WERI-Rb-1 (cell line): ENCODE measurements around the gene HBD.

Experiments used
- DNase-seq: peaks from one replicate; pipeline ENCODE4 v3.0.0-alpha.2; 2020
- H3K27ac ChIP-seq: fragments of 250-450 bp; sonication (Bioruptor Pico); 2 replicates; pipeline ENCODE4 v1.5.1; 2020; ENCODE audit warnings: mild to moderate bottlenecking, moderate library complexity
- H3K27me3 ChIP-seq: fragments of 250-450 bp; sonication (Bioruptor Pico); 2 replicates; pipeline ENCODE4 v1.5.1; 2021; ENCODE audit warnings: mild to moderate bottlenecking, low read depth, moderate library complexity; ENCODE audit not compliant: insufficient read depth, severe bottlenecking
- H3K36me3 ChIP-seq: fragments of 250-450 bp; sonication (Bioruptor Pico); 2 replicates; pipeline ENCODE4 v1.5.1; 2020; ENCODE audit warnings: mild to moderate bottlenecking, moderate library complexity
- H3K4me3 ChIP-seq: 2 replicates; pipeline ENCODE4 v1.5.1; 2011; ENCODE audit warnings: low read depth, mild to moderate bottlenecking, control low read depth, low read length
- H3K9me3 ChIP-seq: fragments of 250-450 bp; sonication (Bioruptor Pico); 2 replicates; pipeline ENCODE4 v1.5.1; 2021; ENCODE audit warnings: mild to moderate bottlenecking, moderate library complexity; ENCODE audit not compliant: severe bottlenecking
- TF ChIP-seq, protein P1 (sequence below): IDR thresholded peaks from 2 replicates; pipeline ENCODE4 v1.5.1; 2011; ENCODE audit warnings: low read depth, mild to moderate bottlenecking, control low read depth, inconsistent platforms, low read length

Gene HBD

DNA sequence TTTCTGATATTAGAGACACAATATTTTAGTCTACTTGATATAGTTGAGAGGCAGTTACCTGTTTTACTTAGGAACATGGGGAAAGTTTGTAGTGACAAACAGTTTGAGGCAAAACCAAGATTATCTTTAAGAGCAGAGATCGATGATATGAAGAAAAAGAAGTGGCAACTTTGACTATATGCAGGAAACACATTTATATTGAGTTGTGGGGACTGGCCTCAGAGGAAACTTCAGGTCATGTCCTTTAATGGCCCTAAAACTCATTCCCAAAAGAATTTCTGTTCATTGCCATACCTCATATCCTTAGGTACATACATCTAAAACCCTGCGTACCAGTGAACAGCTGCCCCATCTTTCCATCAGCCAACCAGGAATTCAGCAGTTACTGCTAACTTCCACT, 10.9 kb upstream of the HBD start:
- Histone ChIP-seq H3K36me3 (no peaks in the 10 kb centered on the region), H3K27ac (no peak overlapping the region), H3K4me3 (no peak overlapping the region), H3K27me3 (peaks cover 59% of the 10 kb centered on the region), H3K9me3 (no peaks in the 10 kb centered on the region)
- TF ChIP-seq, protein P1, sequence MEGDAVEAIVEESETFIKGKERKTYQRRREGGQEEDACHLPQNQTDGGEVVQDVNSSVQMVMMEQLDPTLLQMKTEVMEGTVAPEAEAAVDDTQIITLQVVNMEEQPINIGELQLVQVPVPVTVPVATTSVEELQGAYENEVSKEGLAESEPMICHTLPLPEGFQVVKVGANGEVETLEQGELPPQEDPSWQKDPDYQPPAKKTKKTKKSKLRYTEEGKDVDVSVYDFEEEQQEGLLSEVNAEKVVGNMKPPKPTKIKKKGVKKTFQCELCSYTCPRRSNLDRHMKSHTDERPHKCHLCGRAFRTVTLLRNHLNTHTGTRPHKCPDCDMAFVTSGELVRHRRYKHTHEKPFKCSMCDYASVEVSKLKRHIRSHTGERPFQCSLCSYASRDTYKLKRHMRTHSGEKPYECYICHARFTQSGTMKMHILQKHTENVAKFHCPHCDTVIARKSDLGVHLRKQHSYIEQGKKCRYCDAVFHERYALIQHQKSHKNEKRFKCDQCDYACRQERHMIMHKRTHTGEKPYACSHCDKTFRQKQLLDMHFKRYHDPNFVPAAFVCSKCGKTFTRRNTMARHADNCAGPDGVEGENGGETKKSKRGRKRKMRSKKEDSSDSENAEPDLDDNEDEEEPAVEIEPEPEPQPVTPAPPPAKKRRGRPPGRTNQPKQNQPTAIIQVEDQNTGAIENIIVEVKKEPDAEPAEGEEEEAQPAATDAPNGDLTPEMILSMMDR: no peak
- DNase-seq: no peak

DNA sequence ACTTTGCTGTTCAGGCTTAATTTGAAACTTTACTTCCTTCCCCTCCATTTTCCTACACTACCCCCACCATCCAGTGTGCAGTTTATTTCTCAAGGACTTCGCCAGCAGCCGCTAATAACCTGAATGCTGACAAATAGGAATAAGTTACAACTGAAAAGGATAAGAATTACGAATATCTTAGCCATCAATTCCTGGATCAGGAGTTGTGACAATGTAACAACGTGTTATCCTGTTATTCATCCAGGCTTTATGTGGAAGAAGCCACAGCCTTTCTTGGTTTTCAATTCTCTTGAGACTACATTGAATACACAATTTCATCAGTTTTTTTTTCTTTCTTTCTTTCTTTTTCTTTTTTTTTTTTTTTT, 9.5 kb upstream of the HBD start:
- TF ChIP-seq, protein P1: no peak
- Histone ChIP-seq H3K27me3 (peaks cover 63% of the 10 kb centered on the region), H3K4me3 (no peak overlapping the region), H3K9me3 (no peaks in the 10 kb centered on the region), H3K27ac (no peak overlapping the region), H3K36me3 (no peaks in the 10 kb centered on the region)
- no peak for DNase-seq

DNA sequence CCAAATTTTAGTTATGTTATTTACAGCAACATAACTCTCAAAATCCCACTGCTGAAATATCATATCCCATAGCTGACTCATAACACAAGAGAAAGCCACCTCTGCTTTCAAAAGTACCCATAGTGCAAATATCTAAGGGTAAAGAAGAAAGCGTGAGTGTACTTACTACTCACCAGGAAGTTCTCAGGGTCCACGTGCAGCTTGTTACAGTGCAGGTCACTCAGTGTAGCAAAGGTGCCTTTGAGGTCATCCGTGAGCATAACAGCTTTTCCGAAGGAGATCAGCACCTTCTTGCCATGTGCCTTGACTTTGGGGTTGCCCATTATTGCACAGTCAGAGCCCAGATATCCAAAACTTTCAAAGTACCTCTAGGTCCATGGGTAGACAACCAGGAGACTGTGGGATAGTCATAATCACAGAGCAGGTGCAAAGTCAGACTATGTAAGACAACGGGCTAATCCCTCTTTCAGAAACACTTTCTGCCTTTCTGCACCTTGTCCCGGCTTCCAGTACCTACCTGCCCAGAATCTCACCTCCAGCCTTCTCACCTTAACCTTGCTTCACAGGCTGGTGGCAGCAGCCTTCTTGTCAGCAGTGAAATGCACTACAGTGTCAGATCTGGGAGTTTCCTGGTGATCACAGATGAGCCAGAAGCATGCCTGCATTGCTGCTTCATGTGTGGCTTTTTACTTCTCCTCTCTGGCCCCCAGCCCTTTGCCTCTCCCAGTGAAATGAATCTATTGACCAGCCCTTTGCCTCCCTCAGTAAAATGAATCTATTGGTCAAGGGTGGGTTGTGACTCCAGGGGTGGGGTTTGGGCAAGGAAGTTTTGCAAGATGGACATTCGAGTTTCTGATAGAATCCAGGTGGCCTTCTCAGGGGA, 8.9 kb upstream of the HBD start:
- TF ChIP-seq, protein P1: no peak
- peaks cover 69% of the 10 kb centered on the region for H3K27me3 ChIP-seq
- no peaks in the 10 kb centered on the region for H3K36me3 ChIP-seq
- H3K9me3 ChIP-seq: no peaks in the 10 kb centered on the region
- DNase-seq: no peak
- H3K4me3 ChIP-seq: no peak overlapping the region
- no peak overlapping the region for H3K27ac ChIP-seq

DNA sequence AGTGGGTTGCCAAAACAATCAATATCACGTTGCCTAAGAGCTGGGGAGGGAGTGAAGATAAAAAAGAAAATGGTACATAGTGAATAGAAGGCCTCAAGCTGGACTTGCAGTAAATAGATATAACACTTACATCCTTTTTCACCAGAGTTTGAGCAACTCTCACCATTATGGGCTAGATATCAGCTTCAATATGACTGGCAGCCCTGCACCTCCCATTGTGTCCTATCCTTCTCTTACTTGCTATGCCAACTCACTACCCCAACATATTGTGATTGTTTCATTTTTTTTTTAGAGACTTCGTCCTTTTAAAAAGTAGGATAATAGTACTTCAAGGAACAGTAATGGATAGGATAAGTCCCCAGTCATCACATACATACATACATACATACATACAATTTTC, 7.9 kb upstream of the HBD start:
- Histone ChIP-seq H3K27me3 (peaks cover 65% of the 10 kb centered on the region), H3K27ac (no peak overlapping the region), H3K4me3 (no peak overlapping the region), H3K9me3 (no peaks in the 10 kb centered on the region), H3K36me3 (no peaks in the 10 kb centered on the region)
- DNase-seq: no peak
- TF ChIP-seq, protein P1: no peak

DNA sequence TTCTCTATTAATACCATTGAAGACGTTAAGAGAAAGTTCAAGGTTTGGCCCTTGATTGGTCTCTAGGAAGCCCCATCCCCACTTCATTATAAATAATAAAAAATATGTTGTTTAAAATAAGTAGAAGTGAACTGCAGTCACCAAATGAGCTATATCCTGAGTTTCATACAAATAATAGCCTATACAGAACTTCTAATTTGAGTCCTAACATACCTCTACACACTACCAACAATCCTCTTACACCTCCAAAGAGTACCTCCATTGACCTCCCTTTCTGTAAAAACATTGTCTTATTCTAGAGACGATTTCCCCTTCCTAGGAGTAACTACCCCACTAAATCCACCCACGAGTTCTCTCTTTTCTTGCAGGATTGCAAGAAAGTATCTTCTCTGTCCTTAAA, 7.2 kb upstream of the HBD start:
- Histone ChIP-seq H3K27me3 (peaks cover 62% of the 10 kb centered on the region), H3K36me3 (no peaks in the 10 kb centered on the region), H3K9me3 (no peaks in the 10 kb centered on the region), H3K4me3 (no peak overlapping the region), H3K27ac (no peak overlapping the region)
- no peak for DNase-seq
- TF ChIP-seq, protein P1: no peak

DNA sequence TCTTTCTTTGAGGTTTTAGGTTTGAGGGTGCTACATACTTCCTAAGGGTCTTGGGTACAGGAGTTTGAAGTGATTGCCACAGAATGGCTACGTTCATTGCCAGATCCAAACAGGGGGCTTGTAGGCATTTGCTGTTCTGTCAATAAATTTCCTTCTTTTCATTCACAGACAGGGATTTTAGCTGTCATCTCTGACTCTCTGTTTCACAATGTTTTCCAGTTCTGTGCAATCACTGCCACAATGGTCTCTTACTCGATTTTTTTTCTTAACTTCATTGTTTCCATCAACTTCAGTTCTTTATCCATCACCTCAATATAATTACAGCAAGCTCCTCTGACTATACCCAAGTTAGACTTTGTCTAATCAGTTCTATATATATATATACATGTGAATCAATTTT, 6.2 kb upstream of the HBD start:
- Histone ChIP-seq H3K36me3 (no peaks in the 10 kb centered on the region), H3K27ac (no peak overlapping the region), H3K9me3 (no peaks in the 10 kb centered on the region), H3K27me3 (peaks cover 61% of the 10 kb centered on the region), H3K4me3 (no peak overlapping the region)
- DNase-seq: no peak
- TF ChIP-seq, protein P1: no peak
